NCI-H2196 treated with DMSO at 0.1 percent for 48 hours (cell line): ENCODE measurements around the gene DLGAP3.

ENCODE experiments used
- DNase-seq: peaks from one replicate; lab custom pipeline; 2025; ENCODE audit not compliant: unreplicated experiment; lab: John Stamatoyannopoulos, UW

DLGAP3 gene

DNA sequence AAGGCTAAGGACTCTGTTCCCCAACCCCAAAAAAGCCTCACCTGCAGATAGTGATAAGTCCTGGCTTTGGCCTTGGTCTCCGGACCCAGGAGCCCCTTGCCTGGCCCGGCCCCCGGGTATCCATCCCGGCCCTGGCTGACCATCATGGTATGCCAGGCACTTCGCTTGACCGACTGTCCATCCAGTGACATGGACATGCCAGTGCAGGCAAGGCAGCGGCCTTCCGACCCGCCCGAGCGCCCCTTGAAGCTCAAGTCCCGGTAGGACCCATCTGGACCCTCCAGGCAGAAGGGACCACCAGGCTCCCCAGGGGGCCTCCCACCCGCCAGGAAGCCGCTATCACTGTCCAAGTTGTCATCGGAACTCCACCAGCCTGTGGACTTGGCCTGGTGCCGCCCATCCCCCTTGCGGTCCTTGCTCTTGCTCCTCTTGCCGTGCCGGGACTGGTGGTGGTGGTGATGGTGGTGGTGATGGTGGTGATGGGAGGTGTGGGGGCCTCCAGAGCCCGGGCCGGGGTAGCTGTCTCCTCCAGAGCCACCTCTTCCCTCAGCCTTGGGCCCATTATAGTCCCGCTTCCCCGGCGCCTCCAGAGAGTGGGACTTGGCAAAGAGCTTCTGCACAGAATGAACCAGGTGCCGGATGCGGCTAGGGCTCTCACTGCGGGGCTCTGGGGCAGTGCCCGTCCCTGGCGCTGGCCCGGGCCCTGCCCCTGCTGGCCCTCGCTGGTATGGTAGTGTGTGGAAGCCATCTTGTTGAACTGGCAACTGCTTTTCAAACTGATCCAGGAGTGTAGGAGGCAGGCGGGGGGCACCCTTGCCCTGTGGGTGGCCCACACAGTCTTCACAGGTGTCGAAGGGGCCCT lies 25.0 kb downstream of the DLGAP3 start:
- DNase-seq, result no peak

DNA sequence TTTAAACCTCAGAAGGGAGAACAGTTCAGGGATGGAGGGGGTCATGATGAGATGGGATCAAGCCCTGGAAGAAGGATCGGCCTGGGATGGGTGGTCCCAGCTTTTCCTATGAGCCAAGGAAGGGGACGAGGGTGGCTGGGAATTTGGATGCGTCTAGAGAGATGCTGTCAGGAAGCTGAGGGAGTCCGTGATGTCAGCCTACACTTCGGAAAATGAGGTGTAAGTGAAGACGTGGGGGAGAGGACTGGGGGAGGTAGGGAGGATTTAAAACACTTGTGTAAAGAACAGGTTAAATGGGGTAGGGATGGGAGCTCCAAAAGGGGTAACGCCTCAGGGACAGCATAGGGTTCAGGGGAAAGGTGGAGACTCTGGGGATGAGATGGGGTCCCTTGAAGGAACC lies 27.5 kb downstream of the DLGAP3 start:
- DNase-seq, result no peak

DNA sequence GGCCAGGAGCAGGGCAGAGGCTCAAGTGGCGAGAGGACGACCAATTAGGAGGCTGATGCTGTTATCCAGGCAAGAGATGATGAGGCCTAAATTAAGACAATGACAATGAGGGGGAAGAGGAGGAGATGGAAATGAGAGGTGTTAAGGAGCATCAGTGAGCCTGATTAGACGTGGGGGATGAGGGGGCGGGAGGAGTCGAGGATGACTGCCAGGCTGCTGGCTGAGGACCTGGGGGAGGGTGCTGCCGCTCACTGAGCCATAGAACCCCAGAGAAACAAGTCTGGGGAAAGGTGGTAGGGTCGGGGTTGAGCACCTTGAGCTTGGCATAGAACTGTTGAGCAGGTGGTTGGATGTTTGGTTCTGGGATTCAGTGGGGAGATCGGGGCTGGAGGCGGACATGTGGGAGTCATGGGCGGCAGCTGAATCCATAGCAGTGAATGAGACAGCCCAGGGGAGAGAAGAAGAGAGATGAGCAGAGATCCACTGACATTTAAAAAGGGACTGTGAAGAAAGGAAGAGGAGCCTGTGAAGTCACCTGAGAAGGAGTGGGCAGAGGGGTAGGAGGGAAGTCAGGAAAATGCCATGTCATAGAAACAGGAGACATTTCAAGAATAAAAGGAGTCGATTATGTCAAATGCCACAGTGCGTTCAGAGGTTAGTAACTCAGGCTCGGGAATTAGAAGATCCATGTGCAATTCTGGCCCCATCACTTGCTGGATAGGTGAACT lies 28.5 kb downstream of the DLGAP3 start:
- no peak for DNase-seq

DNA sequence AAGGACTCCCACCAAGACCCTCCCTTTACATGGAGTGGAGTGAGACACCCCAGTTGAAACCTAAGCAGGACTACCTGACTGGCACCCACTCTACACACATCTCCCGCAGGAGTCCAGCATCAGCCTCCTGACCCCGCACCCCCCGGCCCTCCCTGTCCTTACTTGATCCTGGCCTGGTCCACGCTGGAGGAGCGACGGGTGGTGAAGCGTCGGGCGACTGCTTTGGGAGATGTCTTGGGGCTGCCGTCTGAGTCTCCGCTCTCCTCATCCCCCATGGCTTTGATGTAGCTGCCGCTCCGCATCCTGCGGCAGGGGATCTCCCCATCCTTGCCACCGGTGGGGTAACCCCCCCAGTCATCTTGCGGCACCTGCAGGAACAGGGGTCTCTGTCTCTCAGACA lies 29.5 kb downstream of the DLGAP3 start:
- no peak for DNase-seq

DNA sequence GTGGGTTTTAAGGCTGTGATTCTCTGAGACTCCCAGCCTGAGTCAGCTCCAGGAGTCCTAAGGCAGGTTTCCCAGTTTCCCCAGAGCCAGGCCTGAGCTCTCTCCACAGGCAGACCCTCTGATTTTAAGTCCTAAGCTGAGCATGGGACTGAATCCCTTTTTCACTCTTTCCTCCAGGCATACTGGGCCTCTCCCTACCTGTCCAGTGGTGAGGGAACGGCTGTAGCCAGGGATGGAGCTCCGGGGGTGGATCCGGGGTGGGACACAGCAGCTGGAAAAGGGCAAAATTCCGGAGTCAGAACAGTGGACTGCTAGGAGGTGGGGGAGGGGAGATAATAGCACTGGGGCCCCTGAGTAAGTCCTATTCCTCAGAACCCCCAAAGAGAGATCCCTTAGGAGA lies 30.0 kb downstream of the DLGAP3 start:
- no peak for DNase-seq

DNA sequence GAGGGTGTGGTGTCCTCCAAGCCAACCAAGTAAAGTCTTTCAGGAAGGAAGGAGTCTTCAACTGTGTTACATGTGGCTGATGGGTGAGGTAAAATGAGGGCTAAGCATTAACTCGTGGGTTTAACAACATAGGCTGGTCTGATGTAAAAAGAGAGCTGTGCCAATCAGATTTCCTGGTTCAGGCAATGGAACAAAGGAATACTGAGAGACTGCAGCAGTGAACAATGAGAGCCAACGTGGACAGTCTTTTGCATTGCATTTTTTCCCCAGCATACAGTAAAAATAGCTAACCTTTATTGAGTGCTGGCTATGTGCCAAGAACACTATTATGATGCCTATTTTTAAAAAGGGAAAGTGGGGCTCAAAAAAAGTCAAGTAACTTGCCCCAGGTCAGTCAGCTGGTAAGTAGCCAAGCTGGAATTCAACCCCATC lies 31.1 kb downstream of the DLGAP3 start:
- DNase-seq, result no peak

DNA sequence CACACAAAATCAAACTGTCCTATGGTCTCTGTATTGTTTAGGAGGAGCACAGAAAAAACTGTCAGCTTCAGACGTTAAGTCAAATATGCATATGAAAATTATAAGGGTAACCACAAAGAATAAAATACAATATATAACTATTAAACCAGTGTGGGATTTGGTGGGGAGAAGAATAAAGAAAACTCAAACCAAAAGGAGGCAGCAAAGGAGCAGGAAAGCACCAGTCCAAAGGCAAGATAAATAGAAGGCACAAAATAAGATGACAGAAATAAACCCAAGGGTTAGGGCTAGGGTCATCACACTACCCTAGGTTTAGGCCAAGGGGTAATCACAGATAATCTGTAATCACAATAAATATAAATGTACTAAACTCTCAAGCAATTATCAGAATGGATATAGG lies 32.8 kb downstream of the DLGAP3 start:
- DNase-seq, result no peak

DNA sequence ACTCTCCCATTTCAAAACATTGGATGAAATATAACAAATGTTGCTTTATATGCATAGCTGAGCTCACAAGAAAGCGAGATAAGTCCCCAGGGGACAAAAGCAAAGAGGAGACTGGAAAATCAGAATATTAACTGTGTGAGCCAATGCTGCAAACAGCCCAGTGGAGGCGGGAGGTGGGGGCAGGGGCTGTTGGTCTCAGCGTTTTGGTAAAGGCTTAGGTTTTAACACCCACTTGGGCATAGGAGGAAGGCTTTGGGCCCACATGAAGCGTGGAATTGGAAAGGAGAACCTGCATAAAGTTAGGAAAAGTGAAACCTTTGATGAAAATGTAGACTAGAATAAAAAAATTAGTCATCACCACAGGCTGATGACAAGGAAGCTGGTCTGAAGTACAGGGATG lies 39.7 kb downstream of the DLGAP3 start:
- no peak for DNase-seq

DNA sequence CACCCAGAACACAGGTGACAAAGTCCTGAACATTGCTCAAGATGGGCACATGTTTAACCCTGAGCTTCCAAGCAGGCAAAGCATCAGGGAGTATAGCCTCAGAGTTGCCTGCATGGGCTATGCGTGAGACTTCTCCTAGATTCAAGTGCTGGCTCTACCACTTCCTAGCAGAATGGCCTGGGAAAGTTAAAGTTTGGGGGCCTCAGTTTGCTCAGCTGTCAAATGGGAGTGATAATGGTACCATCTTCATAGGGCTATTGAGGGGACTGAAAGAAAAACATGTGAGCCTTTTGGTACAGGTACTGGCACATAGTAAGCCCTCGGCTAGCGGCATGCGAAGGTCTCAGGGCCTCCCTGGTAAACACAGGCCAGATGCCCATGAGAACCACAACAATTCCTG lies 41.9 kb downstream of the DLGAP3 start:
- DNase-seq, result no peak

DNA sequence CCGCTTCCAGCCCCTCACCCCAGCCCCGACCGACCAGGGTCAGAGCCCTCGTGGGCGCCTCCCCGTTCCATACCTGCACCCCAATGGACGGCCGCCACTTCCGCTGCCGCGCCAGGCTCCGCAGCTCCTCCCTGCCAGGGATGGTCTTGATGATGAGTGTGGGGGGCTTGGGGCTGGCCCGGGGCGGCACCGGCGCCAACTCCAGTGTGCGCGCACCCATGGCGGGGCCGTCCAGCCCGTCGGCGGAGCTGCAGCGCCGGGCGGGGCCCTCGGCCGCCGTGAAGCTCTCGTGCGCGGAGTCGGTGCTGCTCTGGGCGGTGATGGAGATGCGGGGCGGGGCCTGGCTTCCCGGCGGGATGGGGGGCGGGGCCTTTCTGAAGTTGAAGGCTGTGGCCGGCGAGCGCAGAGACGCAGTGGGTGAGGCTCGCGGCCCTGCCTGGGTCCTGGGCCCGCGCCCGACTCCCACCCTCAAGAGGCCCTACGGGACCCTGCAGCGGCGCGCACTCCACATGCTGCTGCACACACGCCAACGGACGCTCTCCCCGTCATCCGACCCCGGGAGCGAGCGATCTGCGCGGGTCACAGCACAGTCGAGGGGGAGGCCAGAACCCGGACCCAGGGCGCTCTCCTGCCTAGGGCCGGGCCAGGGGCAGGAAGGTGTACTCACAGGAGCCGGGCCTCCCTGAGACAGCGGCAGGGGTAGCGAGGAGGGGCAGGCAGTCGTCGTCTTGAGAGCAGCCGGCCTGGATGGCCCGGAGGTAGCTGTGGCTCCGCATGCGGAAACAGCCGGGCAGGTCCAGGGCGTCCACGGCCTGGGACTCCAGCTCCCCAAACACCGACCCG lies 43.8 kb downstream of the DLGAP3 start:
- DNase-seq, result no peak

DNA sequence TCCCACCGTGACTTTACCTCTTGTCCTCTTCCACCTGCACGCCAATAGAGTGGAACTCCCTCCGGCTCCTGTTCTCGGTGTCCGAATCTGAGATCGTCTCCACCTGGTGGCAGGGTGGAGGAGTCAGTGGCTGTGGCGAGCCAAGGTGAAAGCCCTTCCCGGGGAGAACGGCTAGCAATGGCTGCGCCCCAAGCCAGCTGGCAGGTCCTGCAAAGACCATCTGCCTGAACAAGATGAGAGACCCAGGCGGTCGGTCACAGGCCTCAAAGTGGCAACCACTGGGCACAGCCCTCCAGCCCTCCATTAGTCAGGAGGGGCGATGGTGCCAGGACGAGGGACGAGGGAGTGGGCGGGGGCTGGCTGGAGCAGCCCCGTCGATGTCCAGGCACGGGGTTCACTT lies 44.5 kb downstream of the DLGAP3 start:
- no peak for DNase-seq

DNA sequence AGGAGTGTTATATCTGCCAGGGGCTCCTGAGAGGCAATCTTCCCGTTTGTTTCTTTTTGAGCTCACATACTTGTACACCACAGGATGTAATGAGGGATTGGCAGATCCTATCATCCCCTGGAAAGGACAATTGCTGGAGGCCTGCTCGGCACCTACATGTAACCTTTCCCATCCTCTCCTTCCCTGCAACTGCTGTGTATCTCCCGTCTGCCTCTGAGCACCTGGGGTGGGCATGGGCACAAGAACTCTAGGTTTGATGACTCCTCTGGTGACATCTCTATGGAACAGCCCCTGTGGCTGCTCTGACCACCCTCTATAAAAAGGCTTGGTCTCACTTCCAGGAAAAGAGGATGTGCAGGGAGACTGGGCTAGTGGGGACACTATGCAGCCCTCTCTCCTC lies 44.9 kb downstream of the DLGAP3 start:
- no peak for DNase-seq

DNA sequence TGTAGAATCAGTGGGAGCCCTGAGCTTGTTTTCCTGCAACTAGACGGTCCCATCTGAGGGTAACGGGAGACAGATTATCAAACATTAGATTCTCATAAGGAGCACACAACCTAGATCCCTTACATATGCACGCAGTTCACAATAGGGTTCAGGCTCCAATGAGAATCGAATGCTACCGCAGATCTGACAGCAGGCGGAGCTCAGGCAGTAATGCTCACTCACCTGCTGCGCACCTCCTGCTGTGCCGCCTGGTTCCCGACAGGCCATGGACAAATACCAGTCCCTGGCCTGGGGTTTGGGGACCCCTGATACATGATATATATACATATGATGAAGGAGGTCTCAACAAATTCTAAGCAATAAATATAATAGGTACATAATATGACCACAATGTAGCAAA lies 50.2 kb downstream of the DLGAP3 start:
- DNase-seq, result no peak

DNA sequence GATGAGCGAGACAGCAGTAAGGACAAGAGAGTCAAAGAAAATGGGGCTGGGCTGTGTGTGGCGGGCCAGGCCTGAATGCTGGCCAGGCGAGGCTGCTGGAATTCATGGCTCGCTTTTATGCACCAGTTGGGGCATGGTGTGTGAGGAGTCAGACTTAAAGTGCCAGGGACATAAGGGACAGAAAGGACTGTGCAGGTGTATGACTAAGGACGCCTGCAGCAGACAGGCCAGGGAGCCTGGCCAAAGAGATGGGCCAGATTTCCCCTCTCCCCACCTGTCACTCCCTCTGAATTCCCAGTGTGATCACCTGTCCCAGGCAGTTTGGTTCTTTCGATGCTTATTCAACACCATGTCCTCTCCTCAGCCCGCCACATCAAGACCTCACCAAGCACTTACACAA lies 53.0 kb downstream of the DLGAP3 start:
- no peak for DNase-seq

DNA sequence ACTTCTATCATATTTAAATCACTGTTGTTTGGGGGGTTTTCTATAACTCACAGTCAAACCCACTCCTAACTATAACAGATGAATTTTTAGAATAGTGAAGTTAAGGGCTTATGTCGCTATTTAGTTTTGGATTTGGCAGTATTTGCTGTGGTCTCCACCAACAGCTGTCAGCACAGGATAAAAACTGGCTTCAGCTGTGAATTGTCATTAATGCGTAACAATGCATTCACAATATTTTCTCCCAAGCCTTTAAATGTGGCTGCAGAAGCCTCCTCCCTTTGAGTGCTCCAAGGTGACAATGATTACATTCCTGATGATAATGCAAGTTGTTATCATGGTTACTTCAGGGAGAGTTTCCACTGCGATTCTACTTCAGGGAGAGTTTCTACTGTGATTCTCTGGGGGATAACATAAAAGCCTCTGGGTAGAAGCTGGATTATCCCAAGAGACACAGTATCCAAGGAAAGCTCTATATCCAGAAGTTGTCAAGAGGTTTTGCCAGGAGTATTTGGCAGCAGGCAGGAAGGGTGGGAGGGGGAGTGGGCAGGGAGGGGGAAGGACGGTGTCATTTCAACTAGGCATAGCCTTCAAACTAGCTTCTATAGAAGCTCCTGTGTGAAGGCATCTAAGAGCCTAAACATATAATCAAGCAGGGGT lies 55.0 kb downstream of the DLGAP3 start:
- no peak for DNase-seq

DNA sequence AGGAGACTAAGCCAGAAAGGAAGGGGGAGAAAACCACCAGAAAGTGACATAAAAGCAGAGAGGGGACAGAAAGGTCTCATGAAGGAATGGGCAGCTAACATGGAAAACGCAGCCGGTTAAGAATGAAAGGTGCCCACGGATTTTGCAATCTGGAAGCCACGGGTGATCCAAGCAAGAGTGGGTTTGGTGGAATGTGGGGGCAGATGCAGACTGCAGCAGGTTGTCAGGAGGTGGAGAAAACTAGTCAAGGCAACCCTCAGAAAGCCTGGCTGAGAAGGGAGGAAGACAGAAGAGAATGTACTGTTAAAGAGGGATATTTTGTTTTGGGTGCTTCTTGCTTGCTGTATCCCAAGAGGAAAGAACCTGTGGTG lies 57.3 kb downstream of the DLGAP3 start:
- no peak for DNase-seq

DNA sequence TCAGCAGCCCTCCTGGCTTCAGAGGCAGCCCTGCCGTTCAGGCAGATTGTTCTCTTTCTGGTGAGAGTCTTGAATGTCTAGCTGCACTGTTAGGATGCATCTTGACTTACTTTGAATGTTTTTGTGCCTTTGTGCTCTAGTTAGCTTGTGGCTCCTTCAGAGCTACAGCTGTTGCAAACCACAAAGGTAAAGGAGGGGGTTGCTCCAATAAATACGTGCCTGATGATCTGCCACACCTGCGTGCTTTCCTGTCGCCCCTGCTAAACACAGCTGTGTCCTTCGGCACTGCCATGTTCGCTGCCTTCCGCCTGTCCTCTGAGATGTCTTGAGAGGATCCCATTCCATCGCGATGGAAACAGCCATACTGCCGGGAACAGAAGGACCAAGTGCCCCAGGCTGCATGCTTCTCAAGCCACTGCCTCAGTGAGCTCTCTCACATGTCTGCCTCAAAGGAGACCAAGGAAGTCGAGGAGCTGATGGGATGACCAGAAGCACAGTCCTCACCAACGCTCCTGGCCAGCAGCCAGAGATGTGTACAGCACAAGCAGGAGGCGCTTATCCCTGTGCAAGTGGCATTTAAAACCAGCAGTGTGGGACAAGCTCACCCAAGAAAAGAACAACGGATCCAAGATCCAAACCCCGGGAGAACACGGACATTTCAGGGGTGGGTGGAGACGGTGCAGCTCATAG lies 57.9 kb downstream of the DLGAP3 start:
- no peak for DNase-seq

DNA sequence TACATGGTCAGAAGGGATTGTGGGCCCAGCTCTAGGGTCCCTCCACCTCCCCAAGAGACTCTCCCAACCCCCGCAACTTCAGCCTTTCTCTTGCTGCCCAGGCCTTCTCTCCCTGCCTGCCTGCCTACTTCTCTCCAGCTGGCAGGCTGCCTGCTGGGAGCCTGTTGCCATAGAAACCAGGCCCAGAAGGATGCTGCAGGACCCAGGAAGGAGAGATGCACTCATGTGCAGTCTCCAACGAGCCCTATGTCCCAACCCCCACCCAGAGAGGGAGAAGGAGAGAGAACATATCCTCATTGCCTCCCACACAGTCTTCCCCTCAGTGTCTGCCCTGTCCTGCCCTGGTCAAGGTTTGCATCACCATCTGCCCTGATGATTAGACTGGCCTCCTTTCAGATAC lies 59.1 kb downstream of the DLGAP3 start:
- DNase-seq, result peak; percentile 5

DNA sequence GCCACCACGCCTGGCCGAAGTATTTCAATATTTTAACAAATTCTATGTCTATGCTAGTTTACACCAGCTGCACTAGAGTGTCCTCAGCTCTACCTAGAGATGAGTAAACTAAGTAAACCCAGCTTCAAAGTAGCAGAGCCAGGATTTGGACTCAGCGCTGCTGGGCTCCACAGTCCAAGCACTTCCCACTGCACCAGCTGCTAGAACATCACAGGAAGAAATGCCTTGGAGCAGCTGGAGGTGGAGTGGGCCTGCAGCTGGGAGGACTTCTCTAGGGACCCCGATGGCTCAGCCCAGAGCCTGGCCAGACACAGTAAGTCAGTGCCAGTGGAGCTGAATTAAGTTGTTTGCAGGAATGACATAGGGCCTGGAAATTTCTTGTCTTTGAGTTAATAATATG lies 59.7 kb downstream of the DLGAP3 start:
- no peak for DNase-seq

DNA sequence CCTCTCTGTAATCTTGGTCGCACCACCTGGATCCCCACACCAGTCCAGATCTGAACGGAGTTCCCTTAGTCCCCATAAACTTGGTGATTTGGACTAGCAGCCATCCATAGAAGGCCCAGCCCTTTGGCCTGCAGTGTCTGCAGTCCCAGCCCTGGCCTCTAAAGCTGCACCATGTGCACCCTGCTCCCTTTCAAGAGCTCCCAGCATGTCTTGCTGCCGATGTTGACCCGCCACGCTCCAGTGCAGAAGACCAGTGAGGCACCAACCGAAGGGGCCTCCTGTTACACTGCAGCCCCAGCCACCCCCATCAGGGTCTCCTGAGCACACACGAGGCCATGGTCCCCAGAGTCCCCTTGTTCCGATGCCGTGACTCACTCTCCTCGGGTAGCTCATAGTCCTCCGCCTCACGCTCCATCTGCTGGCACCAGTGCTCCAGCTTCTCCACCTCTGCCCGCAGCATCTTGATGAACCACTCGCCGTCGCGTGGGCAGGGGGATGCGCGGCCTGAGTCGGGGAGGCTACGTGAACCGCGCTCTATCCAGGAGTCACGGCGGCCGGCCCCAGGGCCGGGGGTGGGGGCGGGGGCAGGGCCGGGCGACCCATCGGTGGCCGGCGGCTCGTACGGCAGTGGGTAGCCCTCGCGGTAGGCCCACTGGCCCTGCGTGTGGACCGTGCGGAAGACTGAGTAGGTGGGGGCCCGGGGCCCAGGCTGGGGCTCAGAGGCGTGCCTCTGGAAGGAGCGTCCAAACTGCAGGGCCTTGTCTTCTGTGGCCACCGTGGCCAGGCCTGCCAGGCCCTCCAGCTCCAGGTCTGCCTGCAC lies 61.0 kb downstream of the DLGAP3 start:
- DNase-seq, result no peak
